Daoy (cell line): ENCODE results near the gene ZFAND2A. TPM values are rescaled to one million over a fixed set of nuclear protein-coding genes. Genes with fewer than 3 reads are reported as not detected.
"Not testable (repeated sequence)": the region's sequence is repeated elsewhere in the genome, so short reads cannot be mapped to it uniquely, and the experiment has no call there.

ENCODE experiments used
- DNase-seq: peaks from one replicate; pipeline ENCODE4 v3.0.0-alpha.2; 2015; ENCODE audit warnings: low read depth
- total RNA-seq: library from RNA; depleted of rRNA; stranded (reverse); fragments of >200 nt; shearing (Covaris generic); gene quantifications from 2 replicates; pipeline ENCODE4 v1.2.3, GENCODE V29; 2014; rRNA removed

Gene ZFAND2A
- total RNA-seq, result 51.4 and 57.3 TPM in 2 replicates

GRCh38 chr7:1159891-1160669 is at the start of gene ZFAND2A:
Gene ZFAND2A (minus strand): TSS chr7:1160196. CDS start chr7:1158212, 1,984 bp downstream.
- peak; percentile 100 for DNase-seq

GRCh38 chr7:1209097-1209496 is 49.1 kb upstream of the ZFAND2A start:
- DNase-seq, result no peak

- not testable (repeated sequence) for DNase-seq
These were observed 45.7 kb upstream of the ZFAND2A start for GRCh38 chr7:1205742-1206141.

GRCh38 chr7:1204460-1205140 is 44.6 kb upstream of the ZFAND2A start:
- DNase-seq, result no peak

- DNase-seq, result not testable (repeated sequence)
These were observed 42.9 kb upstream of the ZFAND2A start for GRCh38 chr7:1202914-1203313.

GRCh38 chr7:1201916-1202315 is 41.9 kb upstream of the ZFAND2A start:
- DNase-seq, result no peak

GRCh38 chr7:1200045-1200444 is 40.0 kb upstream of the ZFAND2A start:
- no peak for DNase-seq

GRCh38 chr7:1197997-1198625 is 38.1 kb upstream of the ZFAND2A start:
- peak; percentile 50 for DNase-seq

GRCh38 chr7:1196950-1197349 is 37.0 kb upstream of the ZFAND2A start:
- DNase-seq, result no peak

GRCh38 chr7:1196441-1196840 is 36.4 kb upstream of the ZFAND2A start:
- not testable (repeated sequence) for DNase-seq

- peak; percentile 83 for DNase-seq
These were observed 33.8 kb upstream of the ZFAND2A start for GRCh38 chr7:1193593-1194424.

GRCh38 chr7:1192171-1192676 is 32.2 kb upstream of the ZFAND2A start:
- DNase-seq, result peak; percentile 82

GRCh38 chr7:1189986-1190772 is 30.2 kb upstream of the ZFAND2A start:
- no peak for DNase-seq

- DNase-seq, result no peak
These were observed 28.8 kb upstream of the ZFAND2A start for GRCh38 chr7:1188720-1189294.

GRCh38 chr7:1187127-1187526 is 27.1 kb upstream of the ZFAND2A start:
- no peak for DNase-seq

GRCh38 chr7:1181640-1182039 is 21.6 kb upstream of the ZFAND2A start:
- DNase-seq, result no peak

GRCh38 chr7:1181031-1181430 is 21.0 kb upstream of the ZFAND2A start:
- no peak for DNase-seq

- peak; percentile 77 for DNase-seq
These were observed 16.9 kb upstream of the ZFAND2A start for GRCh38 chr7:1176891-1177373.

- peak; percentile 87 for DNase-seq
These were observed 16.2 kb upstream of the ZFAND2A start for GRCh38 chr7:1175967-1176851.
